Activated T-cell treated with anti-CD3 and anti-CD28 coated beads for 24 hours (primary cell): Measurements from ENCODE around the gene BIRC5.
"Not testable (repeated sequence)": the region's sequence is repeated elsewhere in the genome, so short reads cannot be mapped to it uniquely, and the experiment has no call there.

ENCODE experiments used
- DNase-seq: peaks from one replicate; pipeline ENCODE4 v3.0.0-alpha.2; 2020; ENCODE audit warnings: low read depth

Gene BIRC5

DNA sequence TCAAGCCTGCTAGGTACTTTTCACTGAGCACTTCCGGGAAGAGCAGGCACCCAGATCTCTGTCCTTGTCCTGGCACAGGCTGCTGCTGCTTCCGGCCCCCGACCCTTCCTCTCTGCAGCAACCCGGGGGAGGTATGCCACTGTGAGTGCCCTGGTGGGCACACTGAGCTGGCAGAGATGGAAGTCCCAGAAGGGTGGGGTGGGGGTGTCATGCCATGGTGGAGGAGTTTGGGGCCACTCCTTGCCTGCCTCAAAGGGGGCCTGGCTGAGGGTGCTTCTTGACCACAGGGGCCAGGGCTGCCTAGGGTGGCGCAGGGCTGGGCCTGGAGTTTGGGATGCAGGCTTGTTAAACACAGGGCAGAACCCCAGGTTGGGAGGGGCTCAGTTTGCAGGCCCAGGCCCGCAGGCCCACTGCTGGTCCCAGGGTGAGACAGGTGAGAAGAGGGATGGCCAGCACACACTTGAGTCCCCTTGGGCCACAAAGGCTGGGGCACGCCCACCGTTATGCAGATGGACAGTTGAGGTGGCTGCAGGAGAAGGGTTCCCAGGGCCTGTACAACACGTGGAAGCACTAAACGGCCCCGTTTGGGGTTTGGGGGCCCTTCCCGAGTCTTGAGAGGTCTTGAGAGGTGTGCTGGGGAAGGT is 26.1 kb downstream of the BIRC5 start:
- DNase-seq: no peak

DNA sequence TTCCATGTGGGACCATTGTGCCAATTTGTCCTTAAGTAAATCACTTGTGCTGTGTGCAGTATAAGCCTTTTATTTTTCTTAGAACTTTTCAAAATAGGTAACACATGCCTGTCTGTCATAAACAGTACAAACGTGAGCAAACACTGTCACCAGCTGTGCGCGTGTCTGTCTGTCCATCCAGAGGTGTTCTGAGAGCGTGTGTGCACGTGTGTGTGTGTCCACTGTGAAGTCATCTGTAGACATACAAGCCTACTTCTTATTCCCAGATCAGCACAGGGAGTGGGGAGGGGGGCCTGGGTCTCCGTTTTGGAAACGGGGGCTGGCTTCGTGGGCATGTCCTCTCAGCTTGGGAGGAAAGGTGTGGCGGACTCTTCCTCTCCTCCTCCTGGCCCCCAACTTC is 26.8 kb downstream of the BIRC5 start:
- no peak for DNase-seq

DNA sequence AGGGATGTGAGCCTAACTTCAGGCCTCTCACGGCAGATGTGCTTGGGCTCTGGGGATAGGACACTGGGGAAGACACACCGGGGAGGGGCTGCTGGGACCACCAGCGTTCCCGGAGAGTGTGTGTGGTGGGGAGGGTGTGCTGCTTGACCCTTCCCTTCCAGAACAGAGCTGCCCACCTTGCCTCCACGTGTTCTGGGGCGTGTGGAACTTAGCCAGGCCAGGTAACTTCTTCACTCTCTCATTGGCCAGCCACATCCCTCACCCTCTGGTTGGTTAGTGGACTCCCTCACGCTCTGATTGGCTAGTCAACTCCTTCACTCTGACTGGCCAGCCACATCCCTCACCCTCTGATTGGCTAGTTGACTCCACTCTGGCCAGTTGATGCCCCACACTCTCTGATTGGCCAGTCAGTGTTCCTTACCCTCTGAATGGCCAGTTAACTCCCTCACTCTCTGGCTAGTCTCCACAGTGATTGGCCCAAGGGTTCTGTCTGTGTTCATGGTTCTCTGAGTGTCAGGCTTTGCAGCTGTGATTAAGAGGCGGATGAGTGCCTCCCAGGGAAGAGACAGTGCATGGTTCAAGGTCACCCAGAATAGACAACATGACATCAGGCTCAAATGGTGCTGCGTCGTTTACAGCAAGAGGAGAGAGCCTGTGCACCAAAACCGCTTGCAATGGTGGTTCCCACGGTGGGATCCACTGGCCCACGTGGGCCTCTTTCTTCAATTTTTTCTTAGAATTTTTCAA is 27.4 kb downstream of the BIRC5 start:
- no peak for DNase-seq

DNA sequence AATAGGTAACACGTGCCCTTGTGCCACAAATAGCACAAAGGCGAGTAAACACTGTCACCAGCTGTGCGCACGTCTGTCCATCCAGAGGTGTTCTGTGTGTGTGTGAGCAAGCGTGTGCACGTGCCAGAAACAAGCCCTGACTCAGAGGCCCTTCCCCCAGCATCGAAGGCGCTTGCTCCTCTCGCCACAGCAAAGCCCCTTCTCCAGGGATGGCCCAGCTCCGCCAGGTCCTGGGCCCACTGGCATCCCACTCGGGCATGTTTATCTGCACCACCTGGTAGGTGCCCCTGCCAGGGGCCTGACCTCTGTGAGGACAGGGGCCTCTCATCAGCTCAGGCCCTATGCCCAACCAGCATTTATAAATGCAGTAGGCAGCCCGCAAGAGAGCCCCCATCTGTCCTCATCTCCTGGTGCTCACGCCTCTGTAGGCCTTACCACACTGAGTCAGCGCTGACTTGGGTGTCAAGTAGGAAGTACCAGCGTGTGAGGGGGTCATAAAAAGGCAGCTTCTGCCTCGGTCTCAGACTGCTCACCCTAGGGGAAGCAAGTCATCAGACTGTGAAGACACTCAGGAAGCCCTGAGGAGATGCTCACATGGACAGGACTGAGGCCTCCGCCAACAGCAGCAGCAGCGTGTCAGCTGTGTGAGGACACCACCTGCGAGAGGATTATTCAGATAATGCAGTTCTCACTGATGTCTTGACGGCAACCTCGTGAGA is 28.1 kb downstream of the BIRC5 start:
- DNase-seq: no peak

DNA sequence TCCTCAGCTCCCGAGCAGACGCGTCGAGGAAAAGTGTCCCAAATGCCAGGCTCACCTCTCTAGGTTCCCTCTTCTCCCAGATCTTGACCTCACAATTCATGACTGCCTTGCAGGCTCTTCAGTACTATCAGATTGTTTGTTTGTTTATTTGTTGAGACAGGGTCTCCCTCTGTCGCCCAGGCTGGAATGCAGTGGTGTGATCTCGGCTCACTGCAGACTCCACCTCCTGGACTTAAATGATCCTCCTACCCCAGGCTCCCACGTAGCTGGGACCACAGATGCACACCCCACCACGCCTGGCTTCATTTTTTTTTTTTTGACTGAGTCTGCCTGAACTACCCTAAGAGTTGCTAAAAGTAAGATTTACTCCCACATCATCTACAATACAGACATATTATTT is 33.3 kb downstream of the BIRC5 start:
- DNase-seq: no peak

DNA sequence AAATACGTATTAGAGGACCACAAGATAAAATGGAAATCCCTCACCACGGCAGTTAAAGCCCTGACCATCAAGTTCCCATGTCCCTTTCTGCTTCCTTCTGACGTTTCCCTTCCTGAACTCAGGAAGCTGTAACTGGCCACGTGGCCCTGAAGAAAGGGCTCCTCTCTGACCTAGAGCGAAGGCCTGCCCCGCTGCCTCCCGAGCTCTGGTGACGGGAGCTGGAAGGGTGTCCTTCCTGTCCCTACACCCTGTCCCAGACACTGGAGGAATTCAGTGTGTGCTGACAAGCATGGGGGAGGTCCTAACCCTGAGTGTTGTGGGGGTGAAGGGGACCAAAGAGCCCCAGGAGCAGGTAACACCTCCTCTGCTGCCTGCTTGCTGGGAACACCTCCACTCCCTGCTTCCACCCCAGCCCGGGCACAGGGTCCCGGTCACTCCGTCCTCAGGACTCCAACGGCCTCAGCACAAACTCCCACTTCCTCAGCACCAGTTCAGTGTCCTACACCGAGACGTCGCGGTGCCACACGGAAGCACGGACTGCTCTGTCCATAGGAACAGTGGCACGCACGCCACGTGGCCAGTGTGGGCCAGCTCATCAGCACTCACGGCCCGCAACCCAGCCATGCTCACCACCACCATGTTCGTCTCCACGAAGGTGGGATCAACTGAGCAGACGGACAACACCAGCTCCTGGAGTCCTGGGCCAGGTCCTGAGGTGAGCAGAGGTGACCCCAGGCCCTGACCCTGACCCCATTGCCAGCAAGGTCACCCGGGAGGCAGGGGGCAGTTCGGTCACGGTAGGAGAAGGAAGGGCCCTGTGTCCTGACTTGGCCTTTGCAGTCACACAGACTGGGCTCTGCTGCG is 34.2 kb downstream of the BIRC5 start:
- DNase-seq: no peak

DNA sequence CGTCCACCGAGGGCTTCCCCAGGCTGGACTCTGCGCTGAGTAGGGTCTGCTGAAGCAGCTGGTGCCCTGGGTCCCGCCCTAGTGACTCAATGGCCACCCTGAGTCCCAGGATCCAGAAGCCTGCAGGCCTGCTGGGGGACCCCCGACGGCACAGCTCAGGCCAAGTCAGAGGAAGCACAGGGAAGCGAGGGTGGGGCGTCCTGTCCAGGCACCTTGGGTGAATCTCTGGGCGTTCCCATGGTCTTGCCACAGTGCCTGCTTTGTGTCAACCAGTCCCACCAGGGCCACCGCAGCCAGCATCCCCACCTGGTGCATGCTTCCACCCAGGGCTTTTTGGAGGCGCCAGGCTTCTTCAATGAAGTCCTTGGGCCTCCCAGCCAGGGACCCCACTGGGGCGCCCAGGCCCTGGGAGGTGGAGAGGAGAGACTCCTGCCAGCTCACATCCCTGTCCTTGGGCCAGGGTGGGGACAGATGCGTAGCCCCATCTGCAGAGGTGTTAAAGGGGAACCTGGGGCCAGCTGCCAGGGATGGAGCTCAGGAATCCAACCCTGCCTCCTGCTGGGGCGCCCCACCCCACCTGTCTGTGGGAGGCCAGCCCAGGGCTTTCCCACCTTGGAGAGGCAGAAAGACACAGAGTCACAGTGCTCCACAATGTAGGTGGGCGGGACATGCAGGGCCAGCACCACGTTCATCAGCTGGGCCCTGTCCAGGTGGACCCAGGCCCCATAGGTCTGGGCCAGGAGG is 35.2 kb downstream of the BIRC5 start:
- no peak for DNase-seq

DNA sequence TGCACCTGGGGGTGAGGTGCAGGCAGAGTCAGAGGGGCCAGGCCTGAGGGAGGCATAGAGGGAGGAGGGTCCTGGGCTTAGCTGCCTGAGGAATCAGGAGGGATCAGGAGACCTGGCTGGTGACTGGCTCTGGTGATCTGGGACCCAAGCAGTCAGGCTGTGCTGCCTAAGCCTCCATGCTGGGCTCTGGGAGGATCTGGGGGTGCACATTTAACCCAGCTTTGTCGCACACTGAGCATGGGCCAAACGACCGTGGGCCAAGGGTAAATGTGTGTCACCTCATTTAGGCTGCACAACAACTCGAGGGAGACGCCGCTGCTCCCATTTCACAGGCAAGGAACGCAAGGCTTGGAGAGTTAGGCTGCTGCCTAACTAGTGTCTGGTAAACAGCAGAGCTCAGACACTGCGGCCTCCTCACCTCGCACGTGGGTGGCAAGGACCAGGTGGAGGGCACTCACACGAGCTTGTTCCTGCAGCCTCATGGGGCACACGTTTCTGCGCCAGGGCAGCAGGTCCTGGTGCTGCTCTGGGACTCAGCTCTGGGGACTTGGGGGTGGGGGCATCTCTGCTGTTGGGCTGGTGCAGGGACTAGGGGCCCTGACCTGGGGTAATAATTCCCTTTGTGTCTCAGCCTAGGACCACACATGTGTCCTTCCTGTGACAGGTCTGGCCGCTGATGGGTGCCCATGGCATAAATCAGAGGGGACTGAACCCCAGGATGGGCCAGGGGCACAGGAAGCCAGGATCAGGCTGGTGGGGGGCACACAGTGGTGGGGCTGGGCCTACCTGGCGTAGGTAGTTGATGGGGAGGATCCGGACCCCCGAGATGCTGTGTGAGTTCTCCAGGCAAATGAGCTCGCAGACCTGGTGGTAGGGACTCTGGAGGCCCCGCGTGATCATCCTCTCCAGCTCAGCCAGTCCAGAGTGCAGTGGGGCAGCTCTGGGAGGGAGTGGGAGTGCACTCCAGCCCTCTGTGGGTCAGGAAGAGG is 36.1 kb downstream of the BIRC5 start:
- no peak for DNase-seq

DNA sequence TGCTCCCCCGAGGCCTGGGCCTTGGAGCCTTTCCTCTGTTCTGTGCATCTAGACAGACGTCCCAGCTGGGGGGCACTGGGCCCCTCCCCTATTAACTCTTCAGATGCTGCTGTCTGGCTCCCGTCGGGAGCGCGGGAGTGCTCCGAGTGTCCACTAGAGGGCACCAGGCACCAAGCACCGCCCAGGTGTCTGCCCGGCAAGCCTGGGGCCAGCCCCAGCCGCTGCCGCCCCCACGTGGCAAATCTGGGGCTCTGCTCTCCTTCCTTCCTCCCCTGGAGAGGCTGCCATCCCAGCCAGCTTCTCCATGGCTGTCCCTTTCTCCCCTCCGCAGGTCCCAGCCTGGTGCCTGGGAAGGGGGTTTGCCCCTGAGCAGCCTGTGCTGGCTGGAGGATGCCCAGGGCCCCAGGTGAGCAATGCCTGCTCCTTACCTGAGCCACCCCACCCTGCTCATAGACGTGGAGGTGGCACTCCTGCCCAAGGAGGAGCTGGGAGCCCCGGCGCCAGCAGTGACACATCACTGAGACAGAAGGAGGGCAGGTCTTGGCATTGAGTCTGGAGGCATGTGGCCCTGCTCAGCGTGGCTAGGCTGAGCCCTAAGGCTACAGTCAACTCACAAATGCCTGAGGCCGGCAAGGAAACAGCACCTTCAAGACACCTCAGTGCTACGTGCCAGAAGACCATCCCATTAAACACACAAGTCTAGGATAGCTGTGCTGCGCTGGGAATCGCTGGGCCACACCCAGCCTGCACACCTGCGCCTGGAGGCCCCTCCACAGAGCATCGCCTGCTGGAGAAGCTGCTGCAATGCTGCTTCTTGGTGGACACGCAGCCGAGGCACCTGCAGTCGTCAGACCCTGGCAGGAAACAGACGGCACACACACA is 37.1 kb downstream of the BIRC5 start:
- DNase-seq: peak; percentile 82

DNA sequence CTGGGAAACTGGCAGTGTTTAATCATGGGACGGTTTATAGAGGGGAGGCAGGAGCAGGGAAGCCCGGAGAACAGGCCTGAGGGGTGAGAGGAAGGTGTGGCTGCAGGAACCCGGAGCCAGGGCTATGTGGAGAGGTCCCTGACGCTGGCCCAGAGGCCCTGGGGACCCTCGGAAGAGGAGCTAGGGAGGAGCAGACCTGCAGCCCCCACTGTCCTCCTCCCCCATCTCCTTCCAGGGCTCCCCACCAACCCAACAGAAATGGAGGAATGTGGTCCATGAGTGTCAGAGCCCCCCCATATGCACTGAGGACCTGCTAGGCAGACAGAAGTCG is 37.7 kb downstream of the BIRC5 start:
- DNase-seq: no peak

DNA sequence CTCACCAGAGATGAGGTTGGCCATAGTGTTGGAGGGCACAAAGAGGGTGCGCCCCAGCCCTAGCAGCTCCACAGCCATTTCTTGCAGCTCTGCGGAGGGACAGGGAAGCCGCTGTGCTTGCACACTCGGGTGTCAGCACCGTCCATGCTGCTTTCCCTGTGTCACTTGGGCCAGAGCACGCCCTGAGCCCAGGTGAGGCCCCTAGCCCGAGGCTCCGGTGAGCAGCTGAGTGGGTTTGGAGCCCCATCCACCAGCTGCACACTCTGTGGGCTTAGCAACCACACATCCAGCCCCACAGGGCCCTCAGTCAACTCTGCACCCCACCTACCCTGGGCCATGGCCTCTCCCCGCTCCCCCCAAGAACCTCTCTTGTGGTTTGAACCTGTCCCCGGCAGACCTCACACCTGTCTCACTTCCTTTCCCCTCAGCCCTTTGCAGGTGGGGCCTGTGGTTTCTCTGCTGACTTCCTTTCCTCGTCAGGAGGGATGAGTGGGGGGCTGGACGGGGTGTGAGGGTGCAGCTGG is 38.1 kb downstream of the BIRC5 start:
- DNase-seq: no peak

DNA sequence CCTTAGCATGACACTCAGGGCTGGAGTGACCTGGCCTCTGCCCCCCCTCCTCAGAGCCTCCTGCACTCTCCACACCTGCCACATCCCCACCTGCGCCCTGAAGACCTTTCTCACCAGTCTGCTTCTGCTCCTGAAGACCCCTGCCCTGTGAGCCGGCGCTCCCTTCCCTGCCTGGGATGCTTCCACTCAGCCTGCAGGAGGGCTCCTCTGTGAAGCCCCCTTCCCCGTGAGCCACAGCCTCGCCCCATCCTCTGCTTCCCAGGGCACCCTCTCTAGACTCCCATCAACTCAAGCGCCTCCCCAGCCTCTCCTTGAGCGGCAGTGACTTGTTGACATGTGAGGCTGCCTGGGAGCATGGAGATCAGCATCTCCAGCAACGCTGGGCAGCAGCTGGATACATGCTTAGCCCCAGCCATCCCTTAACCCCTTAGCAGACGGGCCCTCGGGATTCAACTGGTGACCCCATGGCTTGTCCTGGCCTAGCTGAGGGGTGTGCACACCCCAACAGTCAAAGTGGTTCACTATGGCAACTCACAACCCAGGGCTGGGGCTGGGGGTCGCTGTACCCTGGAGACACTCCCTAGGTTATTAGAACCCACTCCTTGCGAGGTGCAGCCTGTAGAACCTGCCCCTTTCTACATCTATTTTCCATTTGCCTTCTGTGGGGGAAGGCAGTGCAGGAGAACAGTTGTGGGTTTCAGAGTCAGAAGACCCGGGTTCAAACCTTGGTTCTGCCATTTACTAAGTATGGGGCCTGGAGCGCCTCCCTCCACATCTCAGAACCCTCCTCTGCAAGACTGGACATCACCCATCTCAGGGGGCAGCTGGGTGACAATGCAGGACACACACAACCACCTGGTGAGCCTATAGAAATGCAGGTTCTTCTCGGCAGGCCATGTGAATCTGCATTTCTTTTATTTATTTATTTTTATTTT is 38.9 kb downstream of the BIRC5 start:
- no peak for DNase-seq

DNA sequence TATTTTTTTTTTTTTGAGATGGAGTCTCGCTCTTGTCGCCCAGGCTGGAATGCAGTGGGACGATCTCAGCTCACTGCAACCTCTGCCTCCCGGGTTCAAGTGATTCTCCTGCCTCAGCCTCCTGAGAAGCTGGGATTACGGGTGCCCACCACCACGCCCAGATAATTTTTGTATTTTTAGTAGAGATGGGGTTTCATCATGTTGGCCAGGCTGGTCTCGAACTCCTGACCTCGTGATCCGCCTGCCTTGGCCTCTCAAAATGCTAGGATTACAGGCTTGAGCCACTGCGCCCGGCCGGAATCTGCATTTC is 39.5 kb downstream of the BIRC5 start:
- not testable (repeated sequence) for DNase-seq

DNA sequence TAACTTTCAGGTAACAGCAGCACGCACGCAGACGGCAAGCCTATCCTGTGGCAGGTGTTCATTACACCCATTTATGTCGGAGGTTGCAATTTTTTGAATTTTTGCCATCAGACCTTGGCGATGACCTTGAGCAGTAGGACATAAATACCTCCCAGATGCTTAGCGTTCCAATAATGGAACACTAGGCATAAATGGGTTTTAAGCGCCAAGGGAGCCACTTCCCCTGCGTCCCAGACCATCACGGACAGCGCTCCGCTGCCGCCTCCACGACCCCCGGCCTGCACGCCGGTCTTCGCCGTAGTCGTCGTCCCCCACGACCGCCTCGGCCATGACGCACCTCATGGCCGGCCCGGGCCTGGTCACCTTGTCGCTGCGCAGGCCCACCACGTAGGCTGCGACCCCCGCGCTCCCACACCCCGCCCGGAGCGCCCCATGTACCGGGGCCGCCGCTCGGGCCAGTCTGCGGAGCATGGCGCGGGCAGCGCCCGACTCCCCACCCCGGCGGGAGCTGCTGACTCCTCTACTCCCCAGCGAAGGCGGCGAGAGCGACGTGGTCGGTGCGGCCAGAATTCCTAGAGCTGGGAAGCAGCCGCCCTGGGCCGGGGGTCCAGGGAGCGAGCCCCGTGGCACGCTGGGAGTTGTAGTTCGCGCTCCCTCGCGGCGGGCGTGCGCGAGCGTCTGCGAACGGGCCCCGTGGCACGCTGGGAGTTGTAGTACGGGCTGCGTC is 40.1 kb downstream of the BIRC5 start:
- DNase-seq: peak; percentile 78

DNA sequence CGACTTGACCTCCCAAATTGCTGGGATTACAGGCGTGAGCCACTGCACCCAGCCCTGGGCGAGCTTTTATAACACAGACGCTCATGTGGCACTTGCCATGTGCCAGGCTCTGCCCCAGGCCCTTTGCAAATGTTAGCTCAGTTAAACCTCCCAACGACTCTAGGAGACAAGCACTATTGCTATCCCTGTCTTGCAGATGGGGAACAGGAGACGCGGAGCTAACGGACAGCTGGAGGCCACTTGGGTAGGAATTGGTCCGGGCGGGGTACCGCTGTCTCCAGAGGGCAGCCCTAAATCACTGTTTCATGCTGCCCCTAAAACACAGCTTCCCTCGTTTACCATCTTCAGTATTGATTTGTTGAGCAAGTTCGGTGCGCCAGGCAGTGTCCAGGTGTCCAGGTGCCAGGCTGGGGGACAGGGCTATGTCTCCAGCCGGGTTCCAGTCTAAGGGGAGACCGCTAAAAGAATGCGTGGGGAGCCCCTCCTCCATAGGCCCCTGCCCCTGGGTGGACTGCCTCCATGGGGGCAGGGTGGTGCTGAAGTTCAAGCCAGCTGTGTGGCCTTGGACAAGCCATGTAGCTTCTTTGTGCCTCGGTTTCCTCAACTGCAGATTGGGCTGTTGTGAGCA is 41.1 kb downstream of the BIRC5 start:
- DNase-seq: no peak

DNA sequence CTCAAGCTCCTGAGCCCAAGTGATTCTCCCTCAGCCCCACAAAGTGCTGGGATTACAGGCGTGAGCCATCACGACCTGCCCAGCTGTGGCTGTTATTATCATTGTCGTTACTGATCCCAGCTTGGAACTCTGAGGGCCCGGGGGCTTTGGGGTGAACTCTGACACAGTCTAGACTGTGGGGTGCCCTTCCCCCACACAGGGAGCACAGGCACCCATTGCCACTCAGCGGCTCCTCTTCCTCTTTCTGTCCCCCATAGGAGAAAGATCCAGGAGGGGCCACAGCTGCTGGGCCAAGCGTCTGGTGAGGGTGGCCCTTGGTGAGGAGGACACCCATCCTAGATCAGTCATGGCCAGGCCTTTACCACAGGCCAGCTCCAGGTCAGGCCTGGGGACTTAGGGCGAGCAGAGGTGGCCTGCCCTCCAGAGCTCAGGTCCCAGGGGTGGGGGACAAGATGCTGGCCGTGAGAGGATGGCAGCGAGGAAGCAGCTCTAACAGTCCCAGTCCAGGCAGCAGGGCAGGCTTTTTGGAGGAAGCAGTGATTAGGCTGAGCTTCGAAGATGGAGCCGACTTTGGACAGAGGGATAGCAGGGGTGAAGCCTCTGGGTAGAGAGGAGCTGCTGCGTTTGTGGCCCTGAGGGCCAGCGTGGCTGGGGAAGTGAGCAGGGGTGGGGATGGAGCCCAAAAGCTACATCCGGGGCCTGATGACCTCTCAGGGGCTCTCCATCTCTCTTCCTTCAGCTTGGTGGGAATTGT is 42.1 kb downstream of the BIRC5 start:
- DNase-seq: no peak
